ENCODE data around the gene FAM50B.

FAM50B gene

DNA sequence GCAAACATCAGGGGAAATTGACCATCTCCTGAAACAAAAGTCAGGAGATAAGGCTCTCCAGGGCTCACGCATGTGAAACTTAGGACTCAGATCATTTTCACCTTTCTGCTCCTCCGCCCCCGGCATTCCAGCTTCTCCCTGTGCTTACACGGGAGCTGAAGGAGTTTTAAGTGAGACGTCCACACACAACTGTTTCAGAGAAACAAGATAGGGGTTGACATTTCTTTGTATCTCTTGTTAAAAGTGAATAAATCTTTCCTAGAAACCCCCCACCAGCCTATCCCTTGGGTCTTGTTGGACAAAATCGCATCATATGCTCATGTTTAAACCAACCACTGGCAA, 46.1 kb downstream of the FAM50B start:
- TF ChIP-seq, protein P1, sequence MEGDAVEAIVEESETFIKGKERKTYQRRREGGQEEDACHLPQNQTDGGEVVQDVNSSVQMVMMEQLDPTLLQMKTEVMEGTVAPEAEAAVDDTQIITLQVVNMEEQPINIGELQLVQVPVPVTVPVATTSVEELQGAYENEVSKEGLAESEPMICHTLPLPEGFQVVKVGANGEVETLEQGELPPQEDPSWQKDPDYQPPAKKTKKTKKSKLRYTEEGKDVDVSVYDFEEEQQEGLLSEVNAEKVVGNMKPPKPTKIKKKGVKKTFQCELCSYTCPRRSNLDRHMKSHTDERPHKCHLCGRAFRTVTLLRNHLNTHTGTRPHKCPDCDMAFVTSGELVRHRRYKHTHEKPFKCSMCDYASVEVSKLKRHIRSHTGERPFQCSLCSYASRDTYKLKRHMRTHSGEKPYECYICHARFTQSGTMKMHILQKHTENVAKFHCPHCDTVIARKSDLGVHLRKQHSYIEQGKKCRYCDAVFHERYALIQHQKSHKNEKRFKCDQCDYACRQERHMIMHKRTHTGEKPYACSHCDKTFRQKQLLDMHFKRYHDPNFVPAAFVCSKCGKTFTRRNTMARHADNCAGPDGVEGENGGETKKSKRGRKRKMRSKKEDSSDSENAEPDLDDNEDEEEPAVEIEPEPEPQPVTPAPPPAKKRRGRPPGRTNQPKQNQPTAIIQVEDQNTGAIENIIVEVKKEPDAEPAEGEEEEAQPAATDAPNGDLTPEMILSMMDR (IDR thresholded peaks at IDR 0.05; ENCODE audit: insufficient read depth, missing control alignments): no peak
- no peak for DNase-seq (ENCODE audit: insufficient read length, low spot score)
- no peak for FAIRE-seq

DNA sequence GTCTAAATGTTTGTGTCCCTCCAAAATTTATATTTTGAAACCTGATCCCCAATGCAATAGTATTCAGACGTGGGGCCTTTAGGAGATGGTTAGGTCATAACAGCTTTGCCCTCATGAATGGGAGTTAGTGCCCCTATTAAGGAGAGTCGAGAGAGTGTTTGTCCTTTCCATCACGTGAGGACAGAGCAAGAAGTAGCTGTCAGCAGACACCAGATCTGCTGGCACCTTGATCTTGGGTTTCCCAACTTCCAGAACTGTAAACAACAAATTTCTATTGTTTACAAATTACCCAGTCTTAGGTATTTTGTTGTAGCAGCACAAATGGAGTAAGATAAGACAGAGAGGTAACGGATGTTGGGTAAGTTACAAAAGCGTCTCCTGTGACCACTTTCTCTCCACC, 46.6 kb downstream of the FAM50B start:
- no peak for DNase-seq (ENCODE audit: insufficient read length, low spot score)
- TF ChIP-seq, protein P1 (IDR thresholded peaks at IDR 0.05; ENCODE audit: insufficient read depth, missing control alignments): no peak
- no peak for FAIRE-seq

DNA sequence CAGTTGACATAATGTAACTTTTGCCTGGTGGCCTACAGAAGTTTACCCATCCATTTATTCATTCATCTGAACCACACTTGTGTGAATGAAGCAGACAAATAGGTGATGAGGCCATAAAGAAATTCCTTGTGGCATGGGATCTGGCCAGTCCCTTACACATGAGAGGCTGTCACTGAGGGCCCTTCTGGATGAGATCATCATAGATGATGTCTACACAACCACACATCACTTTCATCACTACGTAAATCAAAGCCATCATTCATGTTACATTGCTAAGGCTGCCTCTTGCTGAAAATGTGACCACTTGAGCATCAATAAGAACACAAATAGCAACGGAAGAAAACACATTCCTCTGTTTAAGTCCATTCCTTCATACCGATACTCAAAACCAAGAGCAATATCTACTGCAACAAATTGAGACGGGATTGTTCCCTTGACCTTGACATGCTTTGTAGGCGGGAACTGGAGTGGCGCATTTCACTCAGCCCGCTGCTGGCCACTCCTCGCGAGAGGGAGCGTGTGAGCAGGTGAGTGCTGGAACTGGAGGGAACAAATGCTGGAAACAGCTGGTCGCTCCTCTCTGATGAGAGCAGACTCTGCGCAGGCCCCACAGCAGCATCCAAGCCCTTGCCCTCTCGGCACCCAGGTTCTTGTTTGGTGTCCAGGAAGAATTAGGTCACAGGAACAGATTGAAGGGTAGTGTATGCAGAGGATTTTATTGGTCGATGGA, 49.3 kb downstream of the FAM50B start:
- DNase-seq (ENCODE audit: insufficient read length, low spot score) (no peak), FAIRE-seq (no peak)
- TF ChIP-seq, protein P1 (IDR thresholded peaks at IDR 0.05; ENCODE audit: insufficient read depth, missing control alignments): no peak

DNA sequence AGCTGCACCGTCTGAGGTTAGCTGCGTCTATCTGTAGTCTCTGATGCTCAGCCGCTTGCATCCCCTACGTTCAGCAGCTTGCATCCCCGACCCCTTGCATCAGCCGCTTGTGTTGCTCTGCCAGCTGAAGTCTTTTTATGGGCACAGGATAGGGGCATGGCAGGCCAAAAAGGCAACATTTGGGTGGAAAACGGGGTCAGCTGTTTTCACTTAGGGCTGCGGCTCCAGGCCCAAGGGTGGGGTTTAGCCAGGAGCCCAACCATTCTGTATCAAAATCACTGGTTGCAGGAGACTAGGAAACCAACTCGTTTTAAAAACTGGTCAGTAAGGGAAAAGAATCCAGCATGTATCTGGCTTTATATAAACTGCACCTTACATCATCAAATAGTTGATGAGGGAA, 49.9 kb downstream of the FAM50B start:
- DNase-seq (ENCODE audit: insufficient read length, low spot score) (no peak), FAIRE-seq (no peak)
- TF ChIP-seq, protein P1 (IDR thresholded peaks at IDR 0.05; ENCODE audit: insufficient read depth, missing control alignments): no peak

DNA sequence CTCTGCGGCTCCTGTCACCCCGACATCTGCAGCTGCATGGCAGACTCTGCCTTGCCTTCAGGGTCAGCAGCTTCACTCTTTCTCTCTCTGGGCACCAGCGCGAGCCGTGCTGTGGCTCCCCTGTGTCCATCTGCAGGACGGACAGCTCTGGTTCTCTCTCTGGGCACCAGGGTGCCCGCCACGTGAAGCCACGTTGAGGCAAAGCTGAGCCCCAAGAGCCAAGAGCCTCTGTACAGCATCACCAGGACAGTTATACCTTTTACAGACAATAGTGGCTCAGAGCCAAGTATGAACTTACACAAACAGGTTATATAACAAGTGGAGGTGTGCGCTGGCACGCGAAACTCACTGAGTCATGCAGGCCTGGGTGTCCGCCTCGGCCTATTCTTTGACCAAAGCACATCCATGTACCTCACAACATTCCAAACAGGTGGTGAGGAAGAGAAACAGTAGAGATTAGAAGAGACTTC, 50.8 kb downstream of the FAM50B start:
- DNase-seq (ENCODE audit: insufficient read length, low spot score): no peak
- TF ChIP-seq, protein P1 (IDR thresholded peaks at IDR 0.05; ENCODE audit: insufficient read depth, missing control alignments): no peak
- no peak for FAIRE-seq
